ENCODE measurements around the gene SLC47A2. TPM values are rescaled to one million over a fixed set of nuclear protein-coding genes. Genes with fewer than 3 reads are reported as not detected.
"Not testable (repeated sequence)": the region's sequence is repeated elsewhere in the genome, so short reads cannot be mapped to it uniquely, and the experiment has no call there.

SLC47A2 gene
- total RNA-seq, 2 experiments from 2014 or later, result not detected

DNA sequence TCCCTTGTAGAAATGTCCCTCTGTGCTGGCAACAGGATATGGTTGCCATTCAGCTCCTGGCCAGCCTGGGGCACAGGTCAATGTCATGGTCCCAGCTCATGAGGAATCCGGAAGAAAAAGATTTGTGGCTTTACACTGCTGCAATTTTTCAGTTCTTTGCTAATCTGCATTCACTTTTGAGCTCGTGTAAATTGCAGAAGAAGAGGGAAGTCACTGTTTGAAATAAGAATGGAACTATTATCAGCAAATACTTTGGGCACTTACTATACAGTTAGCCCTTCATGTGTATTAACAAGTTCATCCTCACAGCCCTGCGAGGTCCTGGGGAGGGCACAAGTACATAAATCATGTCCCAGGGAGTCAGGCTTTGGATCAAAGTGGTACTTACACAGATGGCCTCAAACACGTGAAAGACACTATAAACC, 14.2 kb downstream of the SLC47A2 start:
- H4K20me1 ChIP-seq (ENCODE audit: insufficient read depth, low read length), result no peaks in the 10 kb centered on the region
- H3K4me2 ChIP-seq (ENCODE audit: low read length), result no peak overlapping the region
- no peak overlapping the region for H2AFZ ChIP-seq (ENCODE audit: low read length)
- CTCF ChIA-PET (ENCODE audit: unreplicated experiment), result no interaction called here
- no peaks in the 10 kb centered on the region for H3K79me2 ChIP-seq (ENCODE audit: insufficient read depth, low read depth, low read length)
- no peaks in the 10 kb centered on the region for H3K9me3 ChIP-seq (ENCODE audit: low read length)
- TF ChIP-seq, protein P1, sequence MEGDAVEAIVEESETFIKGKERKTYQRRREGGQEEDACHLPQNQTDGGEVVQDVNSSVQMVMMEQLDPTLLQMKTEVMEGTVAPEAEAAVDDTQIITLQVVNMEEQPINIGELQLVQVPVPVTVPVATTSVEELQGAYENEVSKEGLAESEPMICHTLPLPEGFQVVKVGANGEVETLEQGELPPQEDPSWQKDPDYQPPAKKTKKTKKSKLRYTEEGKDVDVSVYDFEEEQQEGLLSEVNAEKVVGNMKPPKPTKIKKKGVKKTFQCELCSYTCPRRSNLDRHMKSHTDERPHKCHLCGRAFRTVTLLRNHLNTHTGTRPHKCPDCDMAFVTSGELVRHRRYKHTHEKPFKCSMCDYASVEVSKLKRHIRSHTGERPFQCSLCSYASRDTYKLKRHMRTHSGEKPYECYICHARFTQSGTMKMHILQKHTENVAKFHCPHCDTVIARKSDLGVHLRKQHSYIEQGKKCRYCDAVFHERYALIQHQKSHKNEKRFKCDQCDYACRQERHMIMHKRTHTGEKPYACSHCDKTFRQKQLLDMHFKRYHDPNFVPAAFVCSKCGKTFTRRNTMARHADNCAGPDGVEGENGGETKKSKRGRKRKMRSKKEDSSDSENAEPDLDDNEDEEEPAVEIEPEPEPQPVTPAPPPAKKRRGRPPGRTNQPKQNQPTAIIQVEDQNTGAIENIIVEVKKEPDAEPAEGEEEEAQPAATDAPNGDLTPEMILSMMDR (conservative IDR thresholded peaks at IDR 0.05; ENCODE audit: low read length), result no peak
- TF ChIP-seq EZH2phosphoT487 (IDR thresholded peaks at IDR 0.05; ENCODE audit: borderline replicate concordance, low read depth, low read length), result no peak
- no peaks in the 10 kb centered on the region for H3K36me3 ChIP-seq (ENCODE audit: insufficient read depth, low read length)
- POLR2A ChIA-PET, result no interaction called here
- no TSS peak for BruUV-seq (replicated peaks)
- H3K9me2 ChIP-seq (ENCODE audit: insufficient read depth, low read length), result no peaks in the 10 kb centered on the region
- no peaks in the 10 kb centered on the region for H3K4me1 ChIP-seq (ENCODE audit: insufficient read depth, low read length, poor library complexity, severe bottlenecking)
- DNase-seq (ENCODE audit: low spot score), result no peak
- H3K4me3 ChIP-seq (ENCODE audit: low read depth, low read length, poor library complexity, severe bottlenecking), result no peak overlapping the region
- H3K27ac ChIP-seq (ENCODE audit: low read depth, low read length, poor library complexity, severe bottlenecking), result no peak overlapping the region
- intact Hi-C loops (cut with micrococcal nuclease; ENCODE audit: unreplicated experiment), result no loop called here

DNA sequence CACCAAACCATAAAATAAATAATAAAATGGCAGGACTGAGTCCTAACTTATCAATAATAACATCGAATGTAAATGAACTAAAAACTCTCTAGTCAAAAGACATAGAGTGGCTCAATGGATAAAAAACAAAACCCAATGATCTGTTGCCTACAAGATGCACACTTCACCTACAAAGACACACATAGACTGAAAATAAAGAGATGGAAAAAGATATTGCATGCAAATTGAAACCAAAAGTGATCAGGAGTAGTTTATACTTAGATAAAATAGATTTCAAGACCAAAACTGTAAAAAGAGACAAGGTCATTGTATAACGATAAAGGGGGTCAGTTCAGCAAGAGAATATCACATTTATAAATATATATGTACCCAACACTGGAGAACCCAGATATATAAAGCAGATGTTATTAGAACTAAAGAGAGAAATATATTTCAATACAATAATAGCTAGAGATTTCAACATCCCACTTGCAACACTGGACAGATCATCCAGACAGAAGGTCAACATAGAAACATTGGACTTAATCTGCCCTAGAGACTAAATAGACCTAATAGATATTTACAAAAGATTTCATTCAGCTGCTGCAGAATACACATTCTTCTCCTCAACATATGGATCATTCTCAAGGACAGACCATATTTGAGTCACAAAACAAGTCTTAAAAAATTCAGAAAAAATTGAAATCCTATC, 29.8 kb downstream of the SLC47A2 start:
- no TSS peak for BruUV-seq (replicated peaks)
- intact Hi-C loops (cut with micrococcal nuclease; ENCODE audit: unreplicated experiment), result no loop called here
- H3K4me1 ChIP-seq (ENCODE audit: insufficient read depth, low read length, poor library complexity, severe bottlenecking), result no peaks in the 10 kb centered on the region

DNA sequence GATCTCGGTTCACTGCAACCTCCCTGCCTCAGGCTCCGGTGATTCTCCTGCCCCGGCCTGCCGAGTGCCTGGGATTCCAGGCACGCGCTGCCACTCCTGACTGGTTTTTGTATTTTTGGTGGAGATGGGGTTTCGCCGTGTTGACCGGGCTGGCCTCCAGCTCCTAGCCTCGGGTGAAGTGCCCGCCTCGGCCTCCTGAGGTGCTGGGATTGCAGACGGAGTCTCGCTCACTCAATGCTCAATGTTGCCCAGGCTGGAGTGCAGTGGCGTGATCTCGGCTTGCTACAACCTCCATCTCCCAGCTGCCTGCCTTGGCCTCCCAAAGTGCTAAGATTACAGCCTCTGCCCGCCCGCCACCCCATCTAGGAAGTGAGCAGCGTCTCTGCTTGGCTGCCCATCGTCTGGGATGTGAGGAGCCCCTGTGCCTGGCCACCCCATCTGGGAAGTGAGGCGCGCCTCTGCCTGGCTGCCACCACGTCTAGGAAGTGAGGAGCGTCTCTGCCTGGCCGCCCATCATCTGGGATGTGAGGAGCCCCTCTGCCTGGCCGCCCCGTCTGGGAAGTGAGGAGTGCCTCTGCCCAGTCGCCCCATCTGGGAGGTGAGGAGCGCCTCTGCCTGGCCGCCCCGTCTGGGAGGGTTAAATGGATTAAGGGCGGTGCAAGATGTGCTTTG, 31.3 kb downstream of the SLC47A2 start:
- H3K9me2 ChIP-seq (ENCODE audit: insufficient read depth, low read length); H3K4me2 ChIP-seq (ENCODE audit: low read length); intact Hi-C loops (cut with micrococcal nuclease; ENCODE audit: unreplicated experiment); H3K4me3 ChIP-seq (ENCODE audit: low read depth, low read length, poor library complexity, severe bottlenecking); H3K9me3 ChIP-seq (ENCODE audit: low read length); DNase-seq (ENCODE audit: low spot score); H3K4me1 ChIP-seq (ENCODE audit: insufficient read depth, low read length, poor library complexity, severe bottlenecking); H3K36me3 ChIP-seq (ENCODE audit: insufficient read depth, low read length); CTCF ChIA-PET (ENCODE audit: unreplicated experiment); H3K79me2 ChIP-seq (ENCODE audit: insufficient read depth, low read depth, low read length); H2AFZ ChIP-seq (ENCODE audit: low read length); H3K27ac ChIP-seq (ENCODE audit: low read depth, low read length, poor library complexity, severe bottlenecking); BruUV-seq (replicated peaks); POLR2A ChIA-PET; H4K20me1 ChIP-seq (ENCODE audit: insufficient read depth, low read length): not testable (repeated sequence)

More for the DNA sequence above, 29.8 kb downstream of the SLC47A2 start:
- Histone ChIP-seq H3K4me2 (ENCODE audit: low read length) (no peak overlapping the region), H3K79me2 (ENCODE audit: insufficient read depth, low read depth, low read length) (no peaks in the 10 kb centered on the region), H2AFZ (ENCODE audit: low read length) (no peak overlapping the region), H3K9me3 (ENCODE audit: low read length) (no peaks in the 10 kb centered on the region), H3K9me2 (ENCODE audit: insufficient read depth, low read length) (no peaks in the 10 kb centered on the region), H3K4me3 (ENCODE audit: low read depth, low read length, poor library complexity, severe bottlenecking) (no peak overlapping the region), H3K36me3 (ENCODE audit: insufficient read depth, low read length) (no peaks in the 10 kb centered on the region), H3K27ac (ENCODE audit: low read depth, low read length, poor library complexity, severe bottlenecking) (no peak overlapping the region), H4K20me1 (ENCODE audit: insufficient read depth, low read length) (no peaks in the 10 kb centered on the region)
- no peak for DNase-seq (ENCODE audit: low spot score)
- ChIA-PET POLR2A (interaction anchor here (1.1 kb wide), 1 partner anchor 11 kb away, joined by 4 read pairs; no protein-coding TSS in a partner anchor), CTCF (ENCODE audit: unreplicated experiment) (no interaction called here)
- TF ChIP-seq, protein P1 (conservative IDR thresholded peaks at IDR 0.05; ENCODE audit: low read length), result no peak
- no peak for TF ChIP-seq EZH2phosphoT487 (IDR thresholded peaks at IDR 0.05; ENCODE audit: borderline replicate concordance, low read depth, low read length)

All from OCI-LY7 (cell line).